CD4-positive, alpha-beta T cell treated with Interleukin-17A for 4 hours (primary cell): ENCODE data around the gene GRAMD1B.
"Not testable (repeated sequence)": the region's sequence is repeated elsewhere in the genome, so short reads cannot be mapped to it uniquely, and the experiment has no call there.

Experiments used
- DNase-seq: peaks from one replicate; pipeline ENCODE4 v3.0.0-alpha.2; 2020; ENCODE audit warnings: mixed read lengths

The GRAMD1B gene

GRCh38 chr11:123653483-123653826 lies 223.4 kb downstream of the GRAMD1B start:
- DNase-seq = no peak

GRCh38 chr11:123653827-123654565 lies 223.9 kb downstream of the GRAMD1B start:
- peak; percentile 40 for DNase-seq

GRCh38 chr11:123654566-123655081 lies 224.6 kb downstream of the GRAMD1B start, which contains the start of gene SCN3B:
TSS of gene SCN3B (minus strand) at chr11:123654624. CDS start at chr11:123653801, 823 bp downstream.
- DNase-seq = peak; percentile 57

GRCh38 chr11:123659311-123659710 lies 229.2 kb downstream of the GRAMD1B start:
- no peak for DNase-seq

DNA sequence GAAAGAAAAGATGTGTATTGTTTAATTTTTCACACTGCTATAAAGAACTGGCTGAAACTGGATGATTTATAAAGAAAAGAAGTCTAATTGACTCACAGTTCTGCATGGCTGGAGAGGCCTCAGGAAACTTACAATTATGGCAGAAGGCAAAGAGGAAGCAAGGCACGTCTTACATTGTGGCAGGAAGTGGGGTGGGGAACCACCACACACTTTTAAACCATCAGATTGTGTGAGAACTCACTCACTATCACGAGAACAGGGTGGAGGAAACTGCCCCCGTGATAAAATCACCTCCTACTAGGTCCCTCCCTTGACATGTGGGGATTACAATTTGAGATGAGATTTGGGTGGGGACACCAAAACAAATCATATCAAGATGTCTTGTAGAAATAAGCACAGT lies 229.9 kb downstream of the GRAMD1B start:
- not testable (repeated sequence) for DNase-seq

- DNase-seq = no peak
Observed at GRCh38 chr11:123665306-123665705, 235.2 kb downstream of the GRAMD1B start.

- no peak for DNase-seq
Observed at GRCh38 chr11:123670081-123670480, 240.0 kb downstream of the GRAMD1B start.

DNA sequence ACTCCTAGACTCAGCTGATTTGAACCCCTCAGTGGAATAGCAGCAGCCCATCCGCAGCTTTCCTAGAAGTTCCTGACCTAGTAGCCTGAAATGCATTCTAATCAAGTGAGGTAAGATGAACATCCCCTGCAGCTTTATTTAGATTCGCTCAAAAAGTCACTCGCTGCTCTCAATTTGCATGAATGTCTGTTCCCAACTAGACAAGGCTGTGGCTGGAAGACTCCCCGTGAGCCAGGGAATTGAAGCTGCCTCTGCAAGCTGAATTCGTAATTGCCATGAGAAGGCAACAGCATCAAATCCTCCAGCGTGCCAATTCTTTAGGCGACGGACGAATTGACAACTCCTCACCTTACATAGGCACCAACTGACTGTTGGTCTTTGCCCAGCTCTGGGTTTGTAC lies 241.5 kb downstream of the GRAMD1B start:
- DNase-seq = no peak

DNA sequence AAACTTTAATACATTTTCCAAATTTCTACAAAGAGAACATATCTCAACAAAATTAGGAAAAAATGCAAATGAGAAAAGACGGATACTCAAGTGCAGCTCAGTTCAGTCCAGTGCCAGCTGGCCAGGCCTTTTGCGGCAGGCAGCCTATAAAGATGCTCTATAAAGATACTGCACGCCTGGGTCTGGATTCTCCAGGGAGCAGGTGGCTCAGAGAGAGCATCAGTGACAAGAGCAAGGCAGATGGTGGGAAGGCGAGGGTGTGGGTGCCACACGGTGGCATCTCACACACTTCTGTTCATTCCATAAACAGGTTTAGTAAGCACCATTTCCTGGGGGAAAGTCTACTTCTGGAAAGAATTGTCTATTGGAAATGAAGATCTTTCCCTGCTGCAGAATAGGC lies 242.5 kb downstream of the GRAMD1B start:
- DNase-seq = no peak

- no peak for DNase-seq
Observed at GRCh38 chr11:123674297-123674696, 244.2 kb downstream of the GRAMD1B start.
